HG03575 (cell line): ENCODE measurements around the gene HECTD4.
"Not testable (repeated sequence)": the region's sequence is repeated elsewhere in the genome, so short reads cannot be mapped to it uniquely, and the experiment has no call there.

Experiments
- ATAC-seq: cut with Tn5 transposase; IDR thresholded peaks from one replicate; pipeline ENCODE4 v1.9.1; 2021; ENCODE audit not compliant: unreplicated experiment, insufficient number of reproducible peaks, low FRiP score; ENCODE audit errors: extremely low read depth

Gene HECTD4

DNA sequence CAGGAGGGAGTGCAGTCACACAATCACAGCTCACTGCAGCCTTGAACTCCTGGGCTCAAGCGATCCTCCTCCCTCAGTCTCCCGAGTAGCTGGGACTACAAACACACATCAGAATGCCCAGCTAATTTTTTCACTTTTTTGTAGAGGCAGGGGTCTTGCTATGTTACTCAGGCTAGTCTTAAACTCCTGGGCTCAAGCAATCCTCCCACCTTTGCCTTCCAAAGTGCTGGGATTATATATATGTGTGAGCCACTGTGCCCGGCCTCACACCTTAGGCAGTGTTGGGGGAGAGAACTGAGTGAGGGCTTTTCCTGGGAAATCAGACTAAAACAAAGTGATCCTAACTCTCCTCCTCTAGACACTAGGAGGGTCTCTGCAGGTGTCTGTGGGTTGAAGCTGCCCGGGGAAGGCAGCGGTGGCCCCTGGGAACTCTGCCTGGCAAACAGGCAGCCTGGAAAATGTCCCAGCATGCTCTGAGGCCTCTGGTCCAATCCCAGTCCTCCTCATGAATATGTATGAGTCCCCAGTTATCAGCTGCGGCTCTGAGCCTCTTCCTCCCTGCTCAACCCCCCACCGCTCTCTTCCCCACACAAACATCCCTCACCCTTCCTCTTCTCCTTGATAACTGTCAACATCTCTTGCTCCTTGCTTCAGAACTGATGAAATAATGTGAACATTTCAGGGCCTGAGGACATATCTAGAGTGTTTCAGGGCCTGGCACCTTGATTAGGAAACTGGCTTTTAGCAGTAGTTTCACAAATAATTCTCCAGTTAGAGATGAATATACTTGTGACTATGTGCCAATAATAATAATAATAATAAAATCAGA is 265.8 kb downstream of the HECTD4 start:
- ATAC-seq, result no peak

DNA sequence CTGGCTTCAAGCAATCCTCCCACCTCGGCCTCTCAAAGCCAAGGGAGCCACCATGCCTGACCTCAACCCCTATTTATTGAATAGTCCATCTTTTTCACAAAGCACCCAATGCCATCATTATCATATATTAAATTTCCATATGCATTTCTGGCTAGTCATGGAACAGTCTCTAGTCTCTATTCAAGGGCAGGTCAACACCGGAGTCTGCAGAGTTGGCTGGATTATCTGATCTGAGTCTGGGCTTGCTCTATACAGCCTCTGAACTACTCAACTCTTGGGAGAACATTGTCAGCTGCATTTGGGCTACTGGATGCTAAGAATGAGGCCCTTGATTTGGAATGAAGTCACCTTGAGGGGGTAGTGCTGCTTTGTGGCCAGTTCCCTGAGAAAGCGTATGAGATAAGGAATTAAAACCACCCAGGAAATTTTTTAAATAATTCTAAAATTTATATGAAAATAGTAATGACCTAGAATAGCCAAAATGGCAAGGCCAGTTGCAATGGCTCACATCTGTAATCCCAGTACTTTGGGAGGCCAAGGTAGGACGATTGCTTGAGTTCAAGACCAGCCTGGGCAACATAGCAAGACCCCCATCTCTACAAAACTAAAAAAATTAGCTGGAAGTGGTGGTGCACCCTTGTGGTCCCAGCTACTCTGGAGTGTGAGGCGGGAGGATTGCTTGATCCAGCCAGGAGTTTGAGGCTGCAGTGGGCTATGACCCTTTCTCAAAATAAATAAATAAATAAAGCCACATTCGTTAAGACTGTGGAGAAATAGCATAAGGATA is 266.8 kb downstream of the HECTD4 start:
- ATAC-seq, result no peak

GRCh38 chr12:112112409-112113133 is 269.7 kb downstream of the HECTD4 start:
- ATAC-seq, result no peak

DNA sequence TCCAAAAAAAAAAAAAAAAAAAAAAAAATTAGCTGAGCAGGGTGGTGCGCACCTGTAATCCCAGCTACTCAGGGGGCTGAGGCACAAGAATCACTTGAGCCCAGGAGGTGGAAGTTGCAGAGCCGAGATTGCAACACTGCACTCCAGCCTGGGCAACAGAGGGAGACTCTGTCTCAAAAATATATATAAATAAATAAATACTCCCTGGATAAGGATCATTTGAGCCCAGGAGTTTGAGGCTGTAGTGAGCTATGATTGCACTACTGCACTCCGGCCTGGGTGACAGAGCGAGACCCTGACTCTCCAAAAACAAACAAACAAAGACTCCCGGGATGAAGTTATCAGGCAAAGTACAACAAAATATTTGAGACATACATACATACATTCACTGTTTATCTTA is 270.3 kb downstream of the HECTD4 start:
- no peak for ATAC-seq

DNA sequence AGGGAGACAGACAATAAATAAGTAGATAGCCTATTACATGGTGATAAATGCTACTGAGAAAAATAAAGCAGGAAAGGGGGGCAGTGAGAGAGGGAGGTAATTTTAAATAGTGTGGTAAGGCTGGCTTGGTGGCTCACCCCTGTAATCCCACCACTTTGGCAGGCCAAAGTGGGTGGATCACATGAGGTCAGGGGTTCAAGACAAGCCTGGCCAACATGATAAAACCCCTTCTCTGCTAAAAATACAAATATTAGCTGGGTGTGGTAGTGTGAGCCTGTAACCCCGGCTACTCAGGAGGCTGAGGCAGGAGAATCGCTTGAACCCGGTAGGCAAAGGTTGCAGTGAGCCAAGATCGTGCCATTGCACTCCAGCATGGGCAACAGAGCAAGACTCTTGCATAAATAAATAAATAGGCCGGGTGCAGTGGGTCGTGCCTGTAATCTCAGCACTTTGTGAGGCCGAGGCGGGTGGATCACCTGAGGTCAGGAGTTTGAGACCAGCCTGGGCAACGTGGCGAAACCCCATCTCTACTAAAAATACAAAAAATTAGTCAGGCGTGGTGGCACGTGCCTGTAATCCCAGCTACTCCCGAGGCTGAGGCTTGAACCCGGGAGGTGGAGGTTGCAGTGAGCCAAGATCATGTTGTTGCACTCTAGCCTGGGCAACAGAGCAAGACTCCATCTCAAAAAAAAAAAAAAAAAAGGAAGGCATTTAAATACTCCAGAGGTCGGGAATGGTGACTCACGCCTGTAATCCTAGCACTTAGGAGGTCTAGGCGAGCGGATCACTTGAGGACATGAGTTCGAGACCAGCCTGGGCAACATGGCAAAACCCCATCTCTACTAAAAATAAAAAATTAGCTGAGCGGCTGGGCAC is 271.2 kb downstream of the HECTD4 start:
- ATAC-seq, result not testable (repeated sequence)
